ENCODE results near the gene TBC1D32. TPM values are rescaled to one million over a fixed set of nuclear protein-coding genes. Genes with fewer than 3 reads are reported as not detected.
"Not testable (repeated sequence)": the region's sequence is repeated elsewhere in the genome, so short reads cannot be mapped to it uniquely, and the experiment has no call there.

The TBC1D32 gene
- total RNA-seq, 1 experiment from 2014 or later: 9.0 TPM

DNA sequence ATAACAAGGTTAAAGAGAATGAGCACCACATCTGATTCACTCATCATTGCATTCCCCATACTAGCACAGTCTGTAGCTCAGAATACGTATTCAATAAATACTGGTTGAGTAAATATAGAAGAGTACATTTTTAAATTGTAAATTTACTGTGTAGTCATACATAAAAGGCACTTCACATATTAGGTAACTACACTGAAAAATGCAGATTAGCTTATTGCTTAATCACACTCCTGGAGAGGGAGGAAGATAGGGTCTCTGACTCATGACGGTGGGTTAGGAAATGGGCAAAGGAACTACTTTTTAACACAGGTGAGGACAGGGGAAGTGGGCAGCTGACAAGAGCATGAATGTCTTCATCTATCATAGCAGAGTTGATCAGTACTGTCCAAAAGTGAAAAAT, 133.2 kb downstream of the TBC1D32 start:
- H3K27me3 Mint-ChIP-seq (ENCODE audit: low read depth): no peaks in the 10 kb centered on the region
- Histone ChIP-seq H2BK5ac (ENCODE audit: insufficient read length, low read length) (no peak overlapping the region), H3K27me3 (ENCODE audit: insufficient read depth, low read length) (no peaks in the 10 kb centered on the region), H2AK5ac (ENCODE audit: insufficient read length, low read length) (no peak overlapping the region), H3K4me1 (ENCODE audit: insufficient read depth, low read length) (no peaks in the 10 kb centered on the region; the same call in 1 of the 2 replicates), H3K4me2 (ENCODE audit: insufficient read depth, insufficient read length, low read length) (no peak overlapping the region), H4K5ac (ENCODE audit: insufficient read length, low read depth, low read length) (no peak overlapping the region), H2BK12ac (ENCODE audit: insufficient read length, low read depth, low read length) (no peak overlapping the region), H2AFZ (ENCODE audit: low read length) (no peak overlapping the region), H2BK120ac (ENCODE audit: low read depth, low read length, poor library complexity, severe bottlenecking) (no peak overlapping the region), H2BK20ac (ENCODE audit: low read depth, low read length, poor library complexity, severe bottlenecking) (no peak overlapping the region), H4K20me1 (ENCODE audit: control insufficient read depth, insufficient read depth, insufficient read length) (no peaks in the 10 kb centered on the region), H3K23ac (ENCODE audit: insufficient read length, low read depth, low read length) (no peak overlapping the region), H2BK15ac (ENCODE audit: low read depth, low read length) (no peak overlapping the region), H3K56ac (ENCODE audit: insufficient read length, low read depth, low read length) (no peak overlapping the region), H3T11ph (ENCODE audit: low read length) (no peak overlapping the region), H3K9me3 (ENCODE audit: control insufficient read depth, low read depth, low read length) (no peaks in the 10 kb centered on the region), H3K18ac (ENCODE audit: insufficient read length, low read depth, low read length) (no peak overlapping the region), H3K27ac (ENCODE audit: insufficient read length, low read depth, low read length) (no peak overlapping the region), H3K9ac (ENCODE audit: extremely low read depth, insufficient read length, low read length) (no peak overlapping the region), H3K79me2 (ENCODE audit: insufficient read depth, low read length) (no peaks in the 10 kb centered on the region), H3K79me1 (ENCODE audit: insufficient read depth, low read depth, low read length, poor library complexity, severe bottlenecking) (no peaks in the 10 kb centered on the region), H3K14ac (ENCODE audit: insufficient read depth, low read length) (no peak overlapping the region), H3K4ac (ENCODE audit: low read depth, low read length) (no peak overlapping the region), H4K91ac (ENCODE audit: insufficient read length, low read depth, low read length) (no peak overlapping the region), H3K23me2 (ENCODE audit: insufficient read length, low read depth, low read length, poor library complexity, severe bottlenecking) (no peaks in the 10 kb centered on the region), H4K8ac (replicated peaks; ENCODE audit: insufficient read length, low read depth, low read length) (no peak overlapping the region)
- DNase-seq: no peak
- no peaks in the 10 kb centered on the region; a peak in 2 of 7 replicates for H3K36me3 Mint-ChIP-seq (ENCODE audit: insufficient read depth in 1 of 3, low read depth in 3 of 3)
- no peaks in the 10 kb centered on the region; a peak in 1 of 5 replicates for H3K9me3 Mint-ChIP-seq
- H3K4me3 Mint-ChIP-seq: no peak overlapping the region
- peak overlapping the region in 2 of 3 experiments; percentile 0 to 17; a peak in 1 of 7 replicates for H3K27ac Mint-ChIP-seq
- TF ChIP-seq, protein P1, sequence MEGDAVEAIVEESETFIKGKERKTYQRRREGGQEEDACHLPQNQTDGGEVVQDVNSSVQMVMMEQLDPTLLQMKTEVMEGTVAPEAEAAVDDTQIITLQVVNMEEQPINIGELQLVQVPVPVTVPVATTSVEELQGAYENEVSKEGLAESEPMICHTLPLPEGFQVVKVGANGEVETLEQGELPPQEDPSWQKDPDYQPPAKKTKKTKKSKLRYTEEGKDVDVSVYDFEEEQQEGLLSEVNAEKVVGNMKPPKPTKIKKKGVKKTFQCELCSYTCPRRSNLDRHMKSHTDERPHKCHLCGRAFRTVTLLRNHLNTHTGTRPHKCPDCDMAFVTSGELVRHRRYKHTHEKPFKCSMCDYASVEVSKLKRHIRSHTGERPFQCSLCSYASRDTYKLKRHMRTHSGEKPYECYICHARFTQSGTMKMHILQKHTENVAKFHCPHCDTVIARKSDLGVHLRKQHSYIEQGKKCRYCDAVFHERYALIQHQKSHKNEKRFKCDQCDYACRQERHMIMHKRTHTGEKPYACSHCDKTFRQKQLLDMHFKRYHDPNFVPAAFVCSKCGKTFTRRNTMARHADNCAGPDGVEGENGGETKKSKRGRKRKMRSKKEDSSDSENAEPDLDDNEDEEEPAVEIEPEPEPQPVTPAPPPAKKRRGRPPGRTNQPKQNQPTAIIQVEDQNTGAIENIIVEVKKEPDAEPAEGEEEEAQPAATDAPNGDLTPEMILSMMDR (conservative IDR thresholded peaks at IDR 0.05): no peak
- peaks cover 4 to 6% of the 10 kb centered on the region in 2 experiments; a peak in 1 of 4 replicates for H3K4me1 Mint-ChIP-seq
- no CpG with 5 or more reads among the region's 2 CpGs for WGBS (ENCODE audit: extremely low coverage, insufficient read length, low lambda C conversion rate)

DNA sequence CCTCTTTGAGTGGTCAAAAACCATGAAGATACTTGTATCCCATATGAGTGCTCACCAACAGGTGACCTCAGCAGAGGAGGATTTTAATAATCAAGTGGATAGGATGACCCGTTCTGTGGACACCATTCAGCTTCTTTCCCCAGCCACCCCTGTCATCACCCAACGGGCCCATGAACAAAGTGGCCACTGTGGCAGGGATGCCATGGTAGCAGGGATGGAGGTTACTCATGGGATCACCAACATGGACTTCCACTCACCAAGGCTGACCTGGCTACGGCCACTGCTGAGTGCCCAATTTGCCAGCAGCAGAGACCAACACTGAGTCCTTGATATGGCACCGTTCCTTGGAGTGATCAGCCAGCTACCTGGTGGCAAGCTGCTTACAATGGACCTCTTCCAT, 138.2 kb downstream of the TBC1D32 start:
- H3K56ac ChIP-seq (ENCODE audit: insufficient read length, low read depth, low read length); H2AK5ac ChIP-seq (ENCODE audit: insufficient read length, low read length); H2BK120ac ChIP-seq (ENCODE audit: low read depth, low read length, poor library complexity, severe bottlenecking); H3K14ac ChIP-seq (ENCODE audit: insufficient read depth, low read length); H3K27me3 ChIP-seq (ENCODE audit: insufficient read depth, low read length); H2AFZ ChIP-seq (ENCODE audit: low read length); H4K20me1 ChIP-seq (ENCODE audit: control insufficient read depth, insufficient read depth, insufficient read length); H3K27me3 Mint-ChIP-seq (ENCODE audit: low read depth); H3K79me2 ChIP-seq (ENCODE audit: insufficient read depth, low read length); H2BK20ac ChIP-seq (ENCODE audit: low read depth, low read length, poor library complexity, severe bottlenecking); H4K8ac ChIP-seq (replicated peaks; ENCODE audit: insufficient read length, low read depth, low read length); DNase-seq; H2BK15ac ChIP-seq (ENCODE audit: low read depth, low read length); H3K4ac ChIP-seq (ENCODE audit: low read depth, low read length); H3K4me1 ChIP-seq (ENCODE audit: insufficient read depth, low read length); H3T11ph ChIP-seq (ENCODE audit: low read length); H2BK5ac ChIP-seq (ENCODE audit: insufficient read length, low read length); H3K27ac Mint-ChIP-seq; H3K18ac ChIP-seq (ENCODE audit: insufficient read length, low read depth, low read length); H3K36me3 Mint-ChIP-seq (ENCODE audit: insufficient read depth in 1 of 3, low read depth in 3 of 3); H4K5ac ChIP-seq (ENCODE audit: insufficient read length, low read depth, low read length); H3K27ac ChIP-seq (ENCODE audit: insufficient read length, low read depth, low read length); H3K4me2 ChIP-seq (ENCODE audit: insufficient read depth, insufficient read length, low read length); H3K9me3 Mint-ChIP-seq; H2BK12ac ChIP-seq (ENCODE audit: insufficient read length, low read depth, low read length); H3K9ac ChIP-seq (ENCODE audit: extremely low read depth, insufficient read length, low read length); H3K23ac ChIP-seq (ENCODE audit: insufficient read length, low read depth, low read length); H3K4me1 Mint-ChIP-seq; H3K79me1 ChIP-seq (ENCODE audit: insufficient read depth, low read depth, low read length, poor library complexity, severe bottlenecking); H3K4me3 Mint-ChIP-seq; H4K91ac ChIP-seq (ENCODE audit: insufficient read length, low read depth, low read length); H3K23me2 ChIP-seq (ENCODE audit: insufficient read length, low read depth, low read length, poor library complexity, severe bottlenecking); H3K9me3 ChIP-seq (ENCODE audit: control insufficient read depth, low read depth, low read length): not testable (repeated sequence)
- no CpG with 5 or more reads among the region's 4 CpGs for WGBS (ENCODE audit: extremely low coverage, insufficient read length, low lambda C conversion rate)
